Mesenchymal stem cell (in vitro differentiated cells and primary cell): Measurements from ENCODE around the gene ACSS1.

Experiments
- DNase-seq: peaks from one replicate; pipeline ENCODE4 v3.0.0-alpha.2; 2013
- H2AFZ ChIP-seq: one replicate; pipeline ENCODE4 v1.6.1; 2013; ENCODE audit warnings: low read depth, mild to moderate bottlenecking, control low read depth, inconsistent platforms, low read length, moderate library complexity
- H2AK5ac ChIP-seq: 2 replicates; pipeline ENCODE4 v1.6.1; 2013; ENCODE audit warnings: low read length, moderate library complexity, mild to moderate bottlenecking, inconsistent platforms; ENCODE audit not compliant: severe bottlenecking
- H2BK120ac ChIP-seq: one replicate; pipeline ENCODE4 v1.6.1; 2013; ENCODE audit warnings: low read depth, mild to moderate bottlenecking, inconsistent platforms, low read length, moderate library complexity
- H2BK12ac ChIP-seq, 2 experiments: one replicate each; pipeline ENCODE4 v1.6.1; 2013; ENCODE audit warnings: inconsistent platforms in 2 of 2, low read length in 2 of 2, mild to moderate bottlenecking in 2 of 2, moderate library complexity in 2 of 2, control low read depth in 1 of 2
- H2BK15ac ChIP-seq: one replicate; pipeline ENCODE4 v1.6.1; 2013; ENCODE audit warnings: mild to moderate bottlenecking, low read depth, inconsistent platforms; ENCODE audit not compliant: poor library complexity, severe bottlenecking
- H2BK5ac ChIP-seq: 2 replicates; pipeline ENCODE4 v1.6.1; 2013; ENCODE audit warnings: low read depth, mild to moderate bottlenecking, low read length, control low read depth, inconsistent platforms; ENCODE audit not compliant: poor library complexity, severe bottlenecking
- H3K14ac ChIP-seq, 2 experiments: one replicate each; pipeline ENCODE4 v1.6.1; 2013; ENCODE audit warnings: inconsistent platforms in 2 of 2, low read length in 2 of 2, control low read depth in 1 of 2, mild to moderate bottlenecking in 1 of 2, moderate library complexity in 1 of 2
- H3K18ac ChIP-seq, 2 experiments: one replicate each; pipeline ENCODE4 v1.6.1; 2013; ENCODE audit warnings: inconsistent platforms in 2 of 2, low read length in 2 of 2, control low read depth in 1 of 2, low read depth in 1 of 2, mild to moderate bottlenecking in 1 of 2
- H3K23ac ChIP-seq, 2 experiments: one replicate each; pipeline ENCODE4 v1.6.1; 2013; ENCODE audit warnings: inconsistent platforms in 2 of 2, low read length in 2 of 2, mild to moderate bottlenecking in 2 of 2, moderate library complexity in 2 of 2, control low read depth in 1 of 2
- H3K27ac ChIP-seq: 2 replicates; pipeline ENCODE4 v1.5.1; 2013; ENCODE audit warnings: mild to moderate bottlenecking, moderate library complexity, low read length, control low read depth, inconsistent platforms; ENCODE audit not compliant: poor library complexity, severe bottlenecking
- H3K27me3 ChIP-seq, 2 experiments: 2 replicates each; pipeline versions ENCODE4 v1.6.1 to v1.7.0; 2013; ENCODE audit warnings: low read length in 2 of 2, mild to moderate bottlenecking in 2 of 2, moderate library complexity in 2 of 2, control low read depth in 1 of 2, inconsistent platforms in 1 of 2; ENCODE audit not compliant: control insufficient read depth in 1 of 2, insufficient read depth in 1 of 2
- H3K36me3 ChIP-seq, 2 experiments: 2 replicates each; pipeline versions ENCODE4 v1.6.1 to v1.7.0; 2013; ENCODE audit warnings: low read length in 2 of 2, control low read depth in 1 of 2, inconsistent platforms in 1 of 2, low read depth in 1 of 2, mild to moderate bottlenecking in 1 of 2; ENCODE audit not compliant: insufficient read depth in 2 of 2, control insufficient read depth in 1 of 2
- H3K4ac ChIP-seq, 2 experiments: one replicate each; pipeline ENCODE4 v1.6.1; 2013; ENCODE audit warnings: inconsistent platforms in 2 of 2, low read length in 2 of 2, mild to moderate bottlenecking in 2 of 2, moderate library complexity in 2 of 2, control low read depth in 1 of 2, low read depth in 1 of 2
- H3K4me1 ChIP-seq: 2 replicates; pipeline ENCODE4 v1.6.1; 2013; ENCODE audit warnings: low read depth, low read length, control low read depth; ENCODE audit not compliant: control insufficient read depth, insufficient read depth
- H3K4me2 ChIP-seq: 2 replicates; pipeline ENCODE4 v1.6.1; 2013; ENCODE audit warnings: low read length, mild to moderate bottlenecking, inconsistent platforms; ENCODE audit not compliant: poor library complexity, severe bottlenecking
- H3K4me3 ChIP-seq, 2 experiments: 2 replicates each; pipeline versions ENCODE4 v1.5.1 to v1.7.0; 2013; ENCODE audit warnings: low read length in 2 of 2, mild to moderate bottlenecking in 2 of 2, control low read depth in 1 of 2, low read depth in 1 of 2; ENCODE audit not compliant: insufficient read depth in 1 of 2
- H3K79me1 ChIP-seq: replicated peaks from 2 replicates; pipeline ENCODE4 v1.6.1; 2013; ENCODE audit warnings: mild to moderate bottlenecking, control low read depth, low read length, inconsistent platforms; ENCODE audit not compliant: poor library complexity, severe bottlenecking
- H3K9ac ChIP-seq: 2 replicates; pipeline ENCODE4 v1.7.0; 2013; ENCODE audit warnings: mild to moderate bottlenecking, low read length, moderate library complexity
- H3K9me3 ChIP-seq: 2 replicates; pipeline ENCODE4 v1.7.0; 2013; ENCODE audit warnings: mild to moderate bottlenecking, low read length; ENCODE audit not compliant: control insufficient read depth
- H4K8ac ChIP-seq: one replicate; pipeline ENCODE4 v1.6.1; 2013; ENCODE audit warnings: inconsistent platforms, mild to moderate bottlenecking, low read length, moderate library complexity
- H4K91ac ChIP-seq: one replicate; pipeline ENCODE4 v1.6.1; 2013; ENCODE audit warnings: mild to moderate bottlenecking, low read length, inconsistent platforms
- WGBS: methylation state at CpG from one replicate; pipeline ENCODE4 v1.1.7; 2013; ENCODE audit warnings: mixed read lengths; 5-methylcytosine and 5-hydroxymethylcytosine counted together

The ACSS1 gene

GRCh38 chr20:24959591-24960301 lies 98.2 kb downstream of the ACSS1 start:
- H2AK5ac ChIP-seq = no peak overlapping the region
- H3K4me3 ChIP-seq = no peak overlapping the region
- H3K27me3 ChIP-seq = no peaks in the 10 kb centered on the region
- H2AFZ ChIP-seq = no peak overlapping the region
- H2BK120ac ChIP-seq = no peak overlapping the region
- no peak overlapping the region for H4K91ac ChIP-seq
- H2BK12ac ChIP-seq = no peak overlapping the region
- no peaks in the 10 kb centered on the region for H3K9me3 ChIP-seq
- 95% methylated on average over 14 of the region's 14 CpGs for WGBS
- no peak overlapping the region for H3K4me2 ChIP-seq
- peaks cover 1% of the 10 kb centered on the region for H3K79me1 ChIP-seq
- DNase-seq = no peak
- no peaks in the 10 kb centered on the region for H3K4me1 ChIP-seq
- H4K8ac ChIP-seq = no peak overlapping the region
- no peak overlapping the region for H3K23ac ChIP-seq
- no peak overlapping the region for H3K4ac ChIP-seq
- H3K36me3 ChIP-seq = peaks cover 37 to 72% of the 10 kb centered on the region in 2 experiments
- H2BK5ac ChIP-seq = no peak overlapping the region
- no peak overlapping the region for H3K18ac ChIP-seq
- H2BK15ac ChIP-seq = no peak overlapping the region
- no peak overlapping the region for H3K14ac ChIP-seq
- no peak overlapping the region for H3K27ac ChIP-seq
- no peak overlapping the region for H3K9ac ChIP-seq

GRCh38 chr20:24958506-24959385 lies 99.2 kb downstream of the ACSS1 start:
- Histone ChIP-seq H3K4me1 (no peaks in the 10 kb centered on the region), H3K18ac (no peak overlapping the region), H2AK5ac (no peak overlapping the region), H2AFZ (no peak overlapping the region), H3K4ac (no peak overlapping the region), H3K9ac (no peak overlapping the region), H3K4me3 (no peak overlapping the region), H4K8ac (no peak overlapping the region), H2BK120ac (no peak overlapping the region), H3K14ac (no peak overlapping the region), H3K23ac (no peak overlapping the region), H3K27me3 (no peaks in the 10 kb centered on the region), H2BK5ac (no peak overlapping the region), H3K36me3 (peaks cover 28 to 73% of the 10 kb centered on the region in 2 experiments), H3K79me1 (peaks cover 1% of the 10 kb centered on the region), H3K27ac (no peak overlapping the region), H2BK12ac (no peak overlapping the region), H3K9me3 (no peaks in the 10 kb centered on the region), H3K4me2 (no peak overlapping the region), H2BK15ac (no peak overlapping the region), H4K91ac (no peak overlapping the region)
- 93% methylated on average over 16 of the region's 20 CpGs for WGBS
- DNase-seq = no peak

- no peak overlapping the region for H2BK5ac ChIP-seq
- no peak overlapping the region for H3K27ac ChIP-seq
- no peak overlapping the region for H3K9ac ChIP-seq
- H3K23ac ChIP-seq = no peak overlapping the region
- H3K36me3 ChIP-seq = peaks cover 15 to 70% of the 10 kb centered on the region in 2 experiments
- DNase-seq = no peak
- H3K14ac ChIP-seq = no peak overlapping the region
- no peak overlapping the region for H2AFZ ChIP-seq
- H3K27me3 ChIP-seq = no peaks in the 10 kb centered on the region
- no peak overlapping the region for H2BK12ac ChIP-seq
- no peak overlapping the region for H4K91ac ChIP-seq
- no peak overlapping the region for H3K4me2 ChIP-seq
- no peak overlapping the region for H3K4ac ChIP-seq
- H2BK120ac ChIP-seq = no peak overlapping the region
- H4K8ac ChIP-seq = no peak overlapping the region
- no peak overlapping the region for H2BK15ac ChIP-seq
- no peak overlapping the region for H3K18ac ChIP-seq
- H3K9me3 ChIP-seq = no peaks in the 10 kb centered on the region
- H3K79me1 ChIP-seq = no peaks in the 10 kb centered on the region
- WGBS = 96% methylated on average over 18 of the region's 18 CpGs
- no peak overlapping the region for H2AK5ac ChIP-seq
- H3K4me1 ChIP-seq = no peaks in the 10 kb centered on the region
- no peak overlapping the region for H3K4me3 ChIP-seq
Measured at GRCh38 chr20:24957326-24958016, 100.5 kb downstream of the ACSS1 start.
